Testis (tissue), 2 donors: ENCODE measurements around the gene CYP2U1.

Source experiments
- POLR2A ChIP-seq: fragments of 450-650 bp; IDR thresholded peaks from one replicate; pipeline ENCODE4 v1.6.1; 2017; ENCODE audit warnings: antibody characterized with exemption, mild to moderate bottlenecking, moderate library complexity
- TF ChIP-seq, protein P1 (sequence below), 3 experiments: fragments of 450-650 bp in 2 of 3; fragments of 200-600 bp in 1 of 3; sonication (generic) in 1 of 3; IDR thresholded peaks; one replicate each; pipeline ENCODE4 v1.5.1; 2016 to 2019; ENCODE audit warnings: antibody characterized with exemption in 3 of 3, mild to moderate bottlenecking in 2 of 3, moderate library complexity in 1 of 3

- TF ChIP-seq, protein P1, sequence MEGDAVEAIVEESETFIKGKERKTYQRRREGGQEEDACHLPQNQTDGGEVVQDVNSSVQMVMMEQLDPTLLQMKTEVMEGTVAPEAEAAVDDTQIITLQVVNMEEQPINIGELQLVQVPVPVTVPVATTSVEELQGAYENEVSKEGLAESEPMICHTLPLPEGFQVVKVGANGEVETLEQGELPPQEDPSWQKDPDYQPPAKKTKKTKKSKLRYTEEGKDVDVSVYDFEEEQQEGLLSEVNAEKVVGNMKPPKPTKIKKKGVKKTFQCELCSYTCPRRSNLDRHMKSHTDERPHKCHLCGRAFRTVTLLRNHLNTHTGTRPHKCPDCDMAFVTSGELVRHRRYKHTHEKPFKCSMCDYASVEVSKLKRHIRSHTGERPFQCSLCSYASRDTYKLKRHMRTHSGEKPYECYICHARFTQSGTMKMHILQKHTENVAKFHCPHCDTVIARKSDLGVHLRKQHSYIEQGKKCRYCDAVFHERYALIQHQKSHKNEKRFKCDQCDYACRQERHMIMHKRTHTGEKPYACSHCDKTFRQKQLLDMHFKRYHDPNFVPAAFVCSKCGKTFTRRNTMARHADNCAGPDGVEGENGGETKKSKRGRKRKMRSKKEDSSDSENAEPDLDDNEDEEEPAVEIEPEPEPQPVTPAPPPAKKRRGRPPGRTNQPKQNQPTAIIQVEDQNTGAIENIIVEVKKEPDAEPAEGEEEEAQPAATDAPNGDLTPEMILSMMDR (IDR thresholded peaks at IDR 0.05): no peak
- no peak for TF ChIP-seq POLR2A
Measured at GRCh38 chr4:107917500-107917899, 13.8 kb upstream of the CYP2U1 start.
